Fibroblast of villous mesenchyme (primary cell): ENCODE results near the gene NFILZ. TPM values are rescaled to one million over a fixed set of nuclear protein-coding genes. Genes with fewer than 3 reads are reported as not detected.
A peak's percentile ranks its signal among the peaks of the same experiment; 100 is the strongest.

Experiments used
- DNase-seq: peaks from one replicate; pipeline ENCODE4 v3.0.0-alpha.2; 2010; ENCODE audit warnings: low read depth
- H3K4me3 ChIP-seq: 2 replicates; pipeline ENCODE4 v1.5.1; 2011; ENCODE audit warnings: low read depth, mild to moderate bottlenecking, low read length
- total RNA-seq: library from RNA; depleted of rRNA; stranded (reverse); fragments of >200 nt; gene quantifications from 2 replicates; pipeline ENCODE4 v1.2.3, GENCODE V29; 2012
- TF ChIP-seq, protein P1 (sequence below): IDR thresholded peaks from 2 replicates; pipeline ENCODE4 v1.5.1; 2012; ENCODE audit warnings: low read depth, mild to moderate bottlenecking, low read length; ENCODE audit not compliant: insufficient read depth

NFILZ gene
- total RNA-seq, 1 donor: not detected

DNA sequence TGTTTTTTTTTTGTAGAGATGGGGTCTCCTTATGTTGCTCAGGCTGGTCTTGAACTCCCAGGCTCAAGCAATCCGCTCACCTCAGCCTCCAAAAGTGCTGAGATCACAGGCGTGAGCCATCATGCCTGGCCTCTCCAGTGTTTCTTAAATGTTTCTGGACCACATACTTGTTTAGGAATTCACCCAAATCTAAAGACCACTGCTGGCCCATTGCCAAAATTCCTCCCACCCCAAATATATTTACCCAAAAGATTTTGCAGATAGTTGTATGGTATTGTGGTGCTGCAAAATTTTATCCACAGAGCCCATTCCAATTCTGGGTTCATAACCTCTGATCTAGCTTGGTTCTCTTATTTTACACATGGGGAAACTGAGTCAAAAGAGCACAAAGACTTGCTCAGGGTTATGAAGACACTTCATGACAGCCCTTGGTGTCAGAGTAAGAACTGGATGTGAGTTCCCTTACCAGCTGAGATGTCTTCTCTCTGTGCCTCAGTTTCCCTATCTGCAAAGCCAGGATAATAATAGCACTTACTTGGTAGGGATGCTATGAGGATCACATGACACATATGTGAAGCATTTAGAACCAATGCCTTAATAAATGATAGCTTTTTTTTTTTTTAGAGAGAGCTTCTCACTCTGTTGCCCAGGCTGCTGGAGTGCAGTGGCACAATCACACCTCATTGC lies 10.9 kb downstream of the NFILZ start:
- no peak overlapping the region for H3K4me3 ChIP-seq
- no peak for DNase-seq
- TF ChIP-seq, protein P1, sequence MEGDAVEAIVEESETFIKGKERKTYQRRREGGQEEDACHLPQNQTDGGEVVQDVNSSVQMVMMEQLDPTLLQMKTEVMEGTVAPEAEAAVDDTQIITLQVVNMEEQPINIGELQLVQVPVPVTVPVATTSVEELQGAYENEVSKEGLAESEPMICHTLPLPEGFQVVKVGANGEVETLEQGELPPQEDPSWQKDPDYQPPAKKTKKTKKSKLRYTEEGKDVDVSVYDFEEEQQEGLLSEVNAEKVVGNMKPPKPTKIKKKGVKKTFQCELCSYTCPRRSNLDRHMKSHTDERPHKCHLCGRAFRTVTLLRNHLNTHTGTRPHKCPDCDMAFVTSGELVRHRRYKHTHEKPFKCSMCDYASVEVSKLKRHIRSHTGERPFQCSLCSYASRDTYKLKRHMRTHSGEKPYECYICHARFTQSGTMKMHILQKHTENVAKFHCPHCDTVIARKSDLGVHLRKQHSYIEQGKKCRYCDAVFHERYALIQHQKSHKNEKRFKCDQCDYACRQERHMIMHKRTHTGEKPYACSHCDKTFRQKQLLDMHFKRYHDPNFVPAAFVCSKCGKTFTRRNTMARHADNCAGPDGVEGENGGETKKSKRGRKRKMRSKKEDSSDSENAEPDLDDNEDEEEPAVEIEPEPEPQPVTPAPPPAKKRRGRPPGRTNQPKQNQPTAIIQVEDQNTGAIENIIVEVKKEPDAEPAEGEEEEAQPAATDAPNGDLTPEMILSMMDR: no peak

DNA sequence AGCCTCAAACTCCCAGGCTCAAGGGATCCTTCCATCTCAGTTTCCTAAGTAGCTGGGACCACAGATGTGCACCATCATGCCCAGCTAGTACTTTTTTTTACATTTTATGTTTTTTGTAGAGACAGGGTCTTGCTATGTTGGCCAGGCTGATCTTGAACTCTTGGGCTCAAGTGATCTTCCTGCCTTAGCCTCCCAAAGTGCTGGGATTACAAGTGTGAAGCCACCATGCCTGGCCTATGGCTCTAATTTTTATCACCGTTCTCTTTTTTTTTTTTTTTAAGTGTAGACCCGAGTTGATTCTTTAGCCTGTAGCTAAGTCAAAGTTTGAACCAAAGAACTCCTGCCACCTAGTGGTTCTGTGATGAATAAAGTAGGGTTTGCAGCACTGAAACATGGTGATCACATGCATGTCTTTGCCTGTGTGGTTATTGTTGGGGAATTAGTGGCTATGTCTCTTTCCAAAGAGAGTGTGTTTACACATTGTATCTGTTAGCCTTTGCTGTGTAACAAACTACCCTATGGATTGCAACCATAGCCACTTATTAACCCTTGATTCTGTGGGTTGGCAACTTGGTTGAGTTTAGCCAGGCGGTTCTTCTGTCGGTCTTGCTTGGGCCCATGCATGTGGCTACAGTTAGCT lies 11.6 kb downstream of the NFILZ start:
- TF ChIP-seq, protein P1: peak; percentile 63
- peak; percentile 60 for DNase-seq
- H3K4me3 ChIP-seq: no peak overlapping the region

DNA sequence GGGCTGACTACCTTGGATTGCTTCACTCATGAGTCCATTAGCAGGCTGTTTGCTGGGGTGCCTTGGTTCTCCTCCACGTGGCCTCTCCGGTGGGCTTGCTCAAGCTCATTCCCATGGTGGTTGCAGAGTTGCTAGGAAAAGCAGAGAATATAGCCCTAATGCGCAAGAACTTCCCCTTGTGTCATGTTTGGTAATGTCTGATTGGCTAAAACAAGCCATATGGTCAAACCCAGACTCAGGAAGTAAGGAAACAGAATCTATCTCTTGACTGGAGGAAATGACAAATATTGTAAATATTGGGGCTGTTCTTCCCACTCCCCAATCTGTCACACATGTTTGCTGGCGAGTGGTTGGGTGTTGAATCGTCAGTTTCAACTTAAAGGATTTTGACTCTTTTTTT lies 12.1 kb downstream of the NFILZ start:
- DNase-seq: no peak
- TF ChIP-seq, protein P1: no peak
- H3K4me3 ChIP-seq: no peak overlapping the region

DNA sequence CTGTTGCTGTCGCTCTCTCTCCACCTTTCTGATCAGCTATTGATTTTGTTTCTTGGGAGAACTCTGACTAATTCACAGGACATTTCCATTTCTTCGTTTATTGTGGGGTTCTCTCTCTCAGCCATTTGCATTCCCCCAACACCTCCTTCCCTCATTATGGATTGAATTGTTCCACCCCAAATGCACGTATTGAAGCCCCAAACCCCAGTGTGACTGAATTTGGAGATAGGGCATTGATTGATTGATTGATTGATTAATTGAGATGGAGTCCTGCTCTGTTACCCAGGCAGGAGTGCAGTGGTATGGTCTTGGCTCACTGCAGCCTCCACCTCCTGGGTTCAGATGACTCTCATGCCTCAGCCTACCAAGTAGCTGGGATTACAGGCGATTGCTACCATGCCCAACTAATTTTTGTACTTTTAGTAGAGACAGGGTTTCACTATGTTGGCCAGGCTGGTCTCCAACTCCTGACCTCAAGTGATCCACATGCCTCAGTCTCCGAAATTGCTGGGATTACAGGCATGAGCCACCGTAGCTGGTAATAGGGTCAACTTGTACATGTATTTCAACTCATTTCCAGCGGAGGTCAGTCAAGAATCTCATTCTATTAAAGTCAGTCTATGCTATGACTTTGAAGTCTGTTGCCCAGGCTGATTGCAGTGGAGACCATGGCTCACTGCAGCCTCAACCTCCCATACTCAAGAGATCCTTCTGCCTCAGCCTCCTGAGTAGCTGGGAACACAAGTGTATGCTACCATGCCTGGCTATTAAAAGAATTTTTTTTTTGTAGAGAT lies 13.6 kb downstream of the NFILZ start:
- H3K4me3 ChIP-seq: no peak overlapping the region
- DNase-seq: no peak
- TF ChIP-seq, protein P1: no peak

DNA sequence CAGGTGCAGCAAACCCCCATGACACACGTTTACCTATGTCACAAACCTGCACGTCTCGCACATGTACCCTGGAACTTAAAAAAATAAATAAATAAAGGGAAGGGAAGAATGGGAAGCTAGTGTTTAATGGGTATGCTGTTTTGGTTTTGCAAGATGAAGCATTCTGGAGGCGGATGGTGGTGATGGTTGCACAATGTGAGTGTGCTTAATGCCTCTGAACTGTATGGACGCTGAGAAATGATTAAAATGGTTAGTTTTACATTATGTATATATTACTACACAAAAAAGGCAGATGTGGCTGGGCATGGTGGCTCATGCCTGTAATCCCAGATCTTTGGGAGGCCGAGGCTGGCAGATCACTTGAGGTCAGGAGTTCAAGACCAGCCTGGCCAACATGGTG lies 17.8 kb downstream of the NFILZ start:
- H3K4me3 ChIP-seq: no peak overlapping the region
- DNase-seq: peak; percentile 14
- TF ChIP-seq, protein P1: no peak

DNA sequence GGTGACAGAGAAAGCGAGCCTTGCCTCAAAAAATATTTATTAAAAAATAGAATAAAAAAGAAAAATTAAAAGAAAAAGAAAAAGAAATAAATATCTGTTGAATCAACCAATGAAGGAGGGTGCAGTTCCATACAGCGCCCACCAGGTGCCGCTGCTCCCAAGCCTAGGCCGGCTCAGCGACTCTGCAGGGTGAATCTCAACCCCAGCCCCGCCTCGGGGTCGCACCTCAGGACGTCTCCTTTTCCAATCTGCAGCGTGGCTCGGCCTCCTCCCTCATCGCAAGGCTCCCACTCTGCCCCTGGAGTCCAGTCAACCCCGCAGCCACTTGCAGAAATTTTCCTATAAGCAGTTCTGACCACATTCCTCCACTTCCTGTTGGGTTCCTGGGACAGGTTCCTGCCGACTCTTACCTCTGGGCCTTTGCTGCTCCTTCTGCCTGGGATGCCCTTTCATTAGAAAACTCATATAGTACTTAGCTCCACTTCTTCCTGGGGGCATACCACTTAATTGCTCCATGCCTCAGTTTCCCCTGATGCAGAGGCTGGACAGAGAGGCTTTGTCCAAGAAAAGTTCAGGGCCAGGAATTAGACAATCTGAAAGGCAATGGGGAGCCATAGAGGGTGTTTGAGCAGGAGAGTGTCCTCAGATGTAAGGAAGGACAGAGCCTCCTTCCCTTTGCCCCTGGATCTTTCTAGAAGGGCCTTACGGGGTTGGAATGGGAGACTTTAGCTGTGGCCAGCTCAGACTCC lies 24.3 kb downstream of the NFILZ start:
- DNase-seq: peak; percentile 36
- TF ChIP-seq, protein P1: peak; percentile 92
- no peak overlapping the region for H3K4me3 ChIP-seq
